GM03348 (cell line): Measurements from ENCODE around the gene TBC1D5.

ENCODE experiments used
- DNase-seq: peaks from one replicate; pipeline ENCODE4 v3.0.0; 2012; ENCODE audit warnings: low spot score

TBC1D5 gene

GRCh38 chr3:17349093-17349492 is 393.3 kb downstream of the TBC1D5 start:
- no peak for DNase-seq

- no peak for DNase-seq
Measured at GRCh38 chr3:17342119-17342518, 400.3 kb downstream of the TBC1D5 start.

- no peak for DNase-seq
Measured at GRCh38 chr3:17340693-17341092, 401.7 kb downstream of the TBC1D5 start.

GRCh38 chr3:17340261-17340660 is 402.2 kb downstream of the TBC1D5 start:
- no peak for DNase-seq

DNA sequence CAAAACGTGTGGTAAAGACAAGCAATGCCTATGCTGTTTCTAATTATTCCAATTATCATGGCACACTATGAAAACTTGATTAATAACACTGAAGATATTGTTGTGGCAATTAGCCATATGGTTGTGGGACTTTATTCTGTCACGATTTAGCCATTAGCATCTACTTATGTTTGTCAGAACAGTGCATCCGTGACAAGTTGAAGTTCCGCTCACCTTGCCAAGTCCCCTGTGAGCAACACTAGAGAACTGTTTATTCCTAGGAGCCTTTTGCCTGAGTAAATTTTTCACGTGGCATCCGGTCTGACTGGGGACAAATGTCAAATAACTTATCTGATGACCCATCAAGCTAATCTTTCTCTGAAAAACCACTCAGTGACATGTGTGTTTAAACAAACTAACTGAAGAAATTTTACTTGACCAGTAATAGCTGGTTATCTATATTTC is 403.3 kb downstream of the TBC1D5 start:
- no peak for DNase-seq

GRCh38 chr3:17336291-17336690 is 406.1 kb downstream of the TBC1D5 start:
- no peak for DNase-seq

DNA sequence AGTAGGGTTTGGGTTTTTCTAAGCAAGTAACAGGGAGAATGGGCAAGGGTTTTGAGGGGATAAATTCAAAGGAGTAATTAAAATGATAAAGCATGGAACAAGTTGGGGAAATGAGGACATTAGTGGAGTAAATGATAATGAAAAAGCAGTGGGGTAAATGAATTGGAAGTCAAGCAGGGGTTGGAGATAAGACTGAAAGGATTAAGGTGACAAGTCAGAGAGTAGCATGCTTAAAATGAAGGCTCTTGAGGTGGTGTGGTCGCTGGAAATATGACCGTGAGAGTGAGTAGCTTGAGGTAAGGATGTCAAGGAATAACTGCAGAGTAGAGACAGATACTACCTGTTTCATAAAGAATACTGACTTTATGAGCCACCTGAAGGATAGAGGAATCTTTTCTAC is 408.5 kb downstream of the TBC1D5 start:
- no peak for DNase-seq

DNA sequence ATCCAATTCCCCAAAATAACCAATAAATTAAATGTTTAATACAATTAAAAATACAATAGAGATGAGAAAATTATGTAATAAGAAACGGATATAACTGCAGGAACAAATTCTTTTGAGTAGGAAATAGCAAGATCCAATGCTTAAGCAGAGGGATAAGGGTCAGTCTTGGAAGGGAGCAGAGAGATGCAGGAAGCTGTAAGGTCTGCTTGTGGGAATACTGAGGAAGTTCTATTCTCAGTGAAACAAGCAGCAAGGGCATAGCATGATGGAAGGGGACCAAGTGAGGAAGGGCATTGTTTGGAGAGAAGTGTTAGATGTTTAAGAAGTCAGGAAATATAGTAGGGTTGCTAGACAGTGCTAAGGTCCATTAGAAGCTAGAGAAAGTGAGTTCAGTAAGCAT is 409.0 kb downstream of the TBC1D5 start:
- no peak for DNase-seq

DNA sequence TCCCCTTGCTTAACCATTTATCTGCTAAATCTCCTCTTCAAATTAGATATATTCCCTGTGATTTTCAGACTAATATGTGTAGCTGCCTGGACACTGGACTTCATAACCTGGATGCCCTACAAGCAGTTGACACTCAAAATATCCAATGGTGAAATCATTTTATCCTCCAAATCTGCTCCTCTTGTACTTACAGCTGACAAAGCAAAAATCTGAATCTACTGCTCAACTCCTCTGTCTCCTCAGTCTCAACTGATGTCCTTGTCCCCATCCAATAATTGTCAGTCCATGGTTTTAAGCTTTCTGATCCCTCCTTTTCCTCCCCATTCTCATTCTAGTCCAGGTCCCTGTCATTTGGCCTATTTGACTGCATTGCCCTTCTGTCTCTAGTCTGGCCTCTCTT is 411.8 kb downstream of the TBC1D5 start:
- no peak for DNase-seq

DNA sequence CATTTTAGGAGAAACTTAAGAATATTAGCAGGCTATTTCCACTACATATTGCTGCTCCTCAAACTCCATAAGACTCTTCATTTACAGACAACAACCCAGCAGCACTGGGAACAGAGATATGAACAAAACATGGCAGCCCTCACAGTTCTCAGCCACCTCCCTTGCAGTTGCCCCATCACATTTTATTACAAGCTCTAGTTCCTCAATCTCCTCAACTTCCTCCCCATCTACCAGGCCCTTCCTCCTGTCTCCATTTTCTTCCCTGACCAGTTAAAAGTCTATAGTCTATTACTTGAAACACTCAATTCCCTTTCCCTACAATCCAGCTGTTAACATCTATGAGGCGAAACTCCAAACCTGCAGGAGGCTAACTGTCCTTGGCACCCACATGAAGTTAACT is 412.5 kb downstream of the TBC1D5 start:
- no peak for DNase-seq

DNA sequence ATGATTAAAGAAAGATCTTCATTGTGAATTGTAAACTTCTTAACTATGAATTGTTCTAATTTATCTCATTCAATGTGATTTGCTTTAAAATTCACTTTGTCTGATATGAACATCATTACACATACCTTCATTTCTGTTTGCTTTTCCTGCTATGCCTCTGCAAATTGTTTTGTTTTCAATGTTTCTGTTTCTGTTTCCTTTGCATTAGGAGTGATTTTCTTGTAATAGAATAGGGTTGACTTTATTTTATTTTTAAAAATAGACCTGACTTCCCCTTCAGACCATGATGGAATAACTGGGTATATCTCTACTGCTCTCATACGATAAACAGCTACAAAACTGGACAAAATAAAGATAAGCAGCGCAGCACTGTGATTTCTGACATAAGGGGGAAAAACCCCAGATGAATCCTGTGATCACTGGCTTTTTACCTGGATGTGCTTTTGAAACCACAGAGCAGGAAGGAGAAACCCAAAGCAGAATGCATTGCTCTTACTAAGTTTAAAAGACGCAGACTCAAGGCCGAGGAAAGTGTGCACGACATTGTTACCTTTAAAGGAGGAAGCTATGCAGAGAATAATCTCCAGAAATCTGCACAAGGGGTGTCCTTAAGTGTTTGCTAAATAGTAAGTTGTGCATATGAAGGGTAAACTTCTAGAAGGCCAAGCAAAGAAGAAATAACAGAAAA is 420.2 kb downstream of the TBC1D5 start:
- DNase-seq = no peak

DNA sequence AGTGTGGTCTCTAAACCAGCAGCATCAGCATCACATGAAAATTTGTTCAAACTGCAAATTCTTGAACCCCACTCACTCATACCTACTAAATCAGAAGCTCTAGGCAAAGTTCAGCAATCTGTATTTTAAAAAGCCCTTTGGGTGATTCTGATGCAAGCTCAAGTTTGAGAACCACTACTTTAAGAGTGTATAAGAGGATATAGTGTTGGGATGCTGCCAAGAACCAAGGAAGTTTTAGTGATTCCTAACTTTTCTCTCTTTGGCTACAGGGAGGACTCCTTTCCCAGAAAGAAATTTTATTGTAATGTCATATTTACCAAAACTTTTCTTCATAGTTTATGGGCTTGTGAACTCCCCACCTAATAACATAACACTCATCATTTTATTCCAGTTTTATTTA is 422.2 kb downstream of the TBC1D5 start:
- no peak for DNase-seq

- DNase-seq = no peak
Measured at GRCh38 chr3:17315897-17316296, 426.5 kb downstream of the TBC1D5 start.

DNA sequence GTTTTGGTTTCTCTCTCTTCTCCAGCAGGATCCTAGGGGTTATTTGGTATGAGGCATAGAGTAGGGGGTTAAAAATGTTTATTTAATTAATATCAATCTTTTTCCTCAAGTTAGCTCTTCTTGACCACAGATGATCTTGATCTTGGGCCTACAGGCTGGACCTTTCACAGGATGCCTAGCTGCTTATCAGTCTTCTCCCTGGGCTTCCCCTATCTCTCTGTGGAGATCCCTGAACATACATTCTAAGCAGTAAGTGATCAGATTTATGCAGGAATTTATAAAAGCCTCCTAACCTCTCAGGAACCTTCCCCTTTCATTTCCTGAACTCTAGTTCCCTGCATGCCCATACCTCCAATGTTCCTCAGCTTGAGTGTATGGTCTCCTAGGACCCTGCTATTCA is 428.3 kb downstream of the TBC1D5 start:
- no peak for DNase-seq

DNA sequence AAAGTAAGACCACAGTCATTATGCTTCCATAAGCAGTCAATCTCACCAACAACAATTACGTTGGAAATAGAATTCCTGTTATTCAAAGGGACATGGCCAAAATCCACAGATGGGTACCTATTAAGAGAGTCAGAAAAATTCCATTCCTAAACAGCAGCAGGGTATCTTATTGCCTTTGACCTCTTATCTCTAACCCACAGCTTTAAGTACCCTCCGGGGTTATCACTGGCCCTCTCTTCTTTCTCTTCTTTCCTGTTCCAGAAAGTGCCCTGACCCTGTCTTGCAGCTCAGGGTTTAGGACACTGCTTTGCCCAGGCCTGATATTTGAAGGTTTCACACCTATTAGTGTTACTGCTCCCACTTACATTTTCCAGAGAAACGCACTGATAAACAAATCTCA is 428.7 kb downstream of the TBC1D5 start:
- no peak for DNase-seq

GRCh38 chr3:17310983-17311382 is 431.4 kb downstream of the TBC1D5 start:
- no peak for DNase-seq

- no peak for DNase-seq
Measured at GRCh38 chr3:17307887-17308286, 434.5 kb downstream of the TBC1D5 start.

- no peak for DNase-seq
Measured at GRCh38 chr3:17307482-17307881, 434.9 kb downstream of the TBC1D5 start.

- no peak for DNase-seq
Measured at GRCh38 chr3:17304969-17305368, 437.5 kb downstream of the TBC1D5 start.

- no peak for DNase-seq
Measured at GRCh38 chr3:17302774-17303173, 439.7 kb downstream of the TBC1D5 start.

GRCh38 chr3:17302170-17302569 is 440.3 kb downstream of the TBC1D5 start:
- DNase-seq = no peak

GRCh38 chr3:17301271-17301670 is 441.2 kb downstream of the TBC1D5 start:
- no peak for DNase-seq

DNA sequence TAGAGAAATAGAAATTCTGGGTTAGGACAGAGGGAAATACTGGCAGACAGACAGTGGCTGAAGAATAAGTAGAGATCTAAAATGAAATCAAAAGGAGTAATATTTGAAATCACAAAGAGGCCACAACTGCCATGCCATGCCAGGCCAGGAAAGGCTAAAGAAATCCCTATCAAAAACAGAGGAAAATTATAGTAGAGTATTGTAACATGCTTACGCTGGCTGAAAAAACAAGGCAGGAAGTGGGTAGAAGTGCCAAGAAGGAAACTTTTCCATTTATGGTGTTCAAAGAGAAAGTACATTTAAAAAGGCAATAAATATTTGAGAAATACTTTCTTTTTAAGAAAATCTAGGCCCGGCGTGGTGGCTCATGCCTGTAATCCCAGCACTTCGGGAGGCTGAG is 442.0 kb downstream of the TBC1D5 start:
- DNase-seq = no peak

DNA sequence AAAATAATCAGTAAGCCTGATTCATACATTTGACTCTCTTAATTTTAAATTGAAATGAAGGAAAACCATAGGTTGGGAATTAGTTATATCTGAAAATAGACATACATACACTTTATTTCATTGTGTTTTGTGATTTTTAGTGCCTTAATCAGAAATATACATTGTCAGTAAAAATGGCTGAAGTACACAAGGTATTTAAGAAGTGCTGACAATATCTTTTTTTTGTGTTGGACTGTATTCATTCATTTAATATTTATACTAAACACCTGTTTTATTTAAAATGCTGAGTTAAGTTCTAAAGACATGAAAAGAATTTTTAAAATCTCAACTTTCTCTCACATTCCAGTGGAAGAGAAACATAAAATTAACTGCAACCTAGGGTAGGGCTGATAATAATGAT is 444.4 kb downstream of the TBC1D5 start:
- no peak for DNase-seq

DNA sequence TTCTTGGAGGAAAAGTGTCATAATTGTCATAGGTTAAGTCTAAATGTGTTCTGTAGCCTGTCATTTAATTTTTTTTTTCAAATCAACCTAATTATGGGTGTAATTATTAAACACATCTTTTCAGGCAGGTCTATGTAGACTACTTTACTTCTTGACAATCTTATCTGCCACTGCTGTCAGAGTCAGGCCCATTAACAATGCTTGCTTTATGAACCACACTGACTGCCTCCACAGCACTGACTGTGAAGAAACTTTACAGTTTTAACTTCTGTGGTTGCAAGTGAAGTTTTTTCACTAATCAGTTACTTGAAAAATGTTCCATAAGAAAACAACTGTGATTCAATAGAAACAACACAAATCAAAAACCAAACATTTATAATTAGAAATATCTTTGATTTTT is 449.9 kb downstream of the TBC1D5 start:
- no peak for DNase-seq
